Measurements from ENCODE around the gene EHMT1. TPM values are rescaled to one million over a fixed set of nuclear protein-coding genes. Genes with fewer than 3 reads are reported as not detected.

The EHMT1 gene
- total and polyA plus RNA-seq, 2 of the 8 experiments (the other 6 are each of a cell fraction or from before 2014, with no cell fraction given): 95.7 to 163 TPM

DNA sequence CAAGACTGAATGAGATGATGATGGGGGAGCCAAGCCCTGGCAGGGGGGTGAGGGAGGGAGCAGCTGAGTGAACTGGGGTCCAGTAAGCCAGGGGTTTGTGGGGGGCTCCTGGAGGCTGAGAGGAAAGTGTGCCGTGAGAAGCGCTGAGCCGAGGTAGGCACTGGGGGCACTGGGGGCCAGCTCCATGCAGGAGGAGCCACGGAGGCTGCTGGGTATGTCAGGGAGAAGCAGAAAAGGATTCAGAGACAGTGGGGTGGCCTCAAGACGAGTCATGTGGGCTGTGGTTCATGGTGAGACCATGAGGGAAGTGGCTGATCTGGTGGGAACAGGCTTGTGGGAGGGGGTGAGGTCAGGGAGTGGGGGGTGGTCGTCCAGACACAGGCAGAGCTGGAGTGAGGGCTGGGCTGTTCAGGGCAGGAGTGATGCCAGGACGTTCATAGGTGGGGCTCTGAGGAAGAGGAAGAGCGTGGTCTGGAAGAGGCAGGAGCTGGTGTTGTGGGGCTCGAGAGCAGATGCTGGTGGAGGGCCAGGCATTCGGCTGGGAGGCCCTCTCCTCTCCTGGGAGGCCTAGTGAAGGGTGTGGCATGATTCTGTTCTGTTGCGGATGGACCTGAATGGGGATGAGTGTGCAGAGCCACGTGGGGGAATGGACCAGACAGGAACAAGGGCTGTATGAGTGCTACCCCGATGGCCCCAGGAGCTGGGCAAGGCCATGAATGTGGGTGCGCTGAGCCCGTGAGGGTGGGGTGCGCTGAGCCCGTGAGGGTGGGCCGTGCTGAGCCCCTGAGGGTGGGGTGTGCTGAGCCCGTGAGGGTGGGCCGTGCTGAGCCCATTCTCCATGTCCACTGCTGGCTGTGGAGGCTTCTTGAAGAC lies 166.1 kb downstream of the EHMT1 start:
- peak overlapping the region; percentile 23; the same call in 1 of the 2 replicates for H2BK12ac ChIP-seq (ENCODE audit: low read depth, low read length)
- H3K36me3 ChIP-seq (ENCODE audit: control insufficient read depth in 2 of 4, insufficient read depth in 4 of 4, low read length in 3 of 4): peaks cover 6 to 24% (median 13%) of the 10 kb centered on the region in 4 experiments; a peak in 7 of 8 replicates
- WGBS, 2 experiments (ENCODE audit: extremely low coverage in 1 of 2, insufficient coverage in 1 of 2, insufficient read length in 1 of 2, insufficient replicate concordance in 2 of 2, low coverage in 1 of 2, low lambda C conversion rate in 2 of 2, missing lambda C conversion rate in 1 of 2): 87% methylated on average over 17 of the region's 20 CpGs; no CpG with 5 or more reads in 1 of the 2 experiments
- FAIRE-seq (no peak), DNase-seq (ENCODE audit: low read depth in 1 of 2, low spot score in 2 of 2) (no peak)
- H3K23ac ChIP-seq (ENCODE audit: insufficient read length): no peak overlapping the region
- no peak overlapping the region for H4K91ac ChIP-seq (replicated peaks; ENCODE audit: insufficient read length, low read length)
- H3K9ac ChIP-seq (replicated peaks in 1 of 4; ENCODE audit: extremely low read depth in 1 of 4, low read depth in 3 of 4, low read length in 3 of 4): no peak overlapping the region
- POLR2A ChIA-PET (ENCODE audit: partially characterized antibody): interaction anchor here (1.2 kb wide), 1 partner anchor 9 kb away, joined by 3 read pairs; no protein-coding TSS in a partner anchor
- H3K79me2 ChIP-seq (ENCODE audit: control insufficient read depth in 1 of 2, insufficient read depth in 2 of 2, low read length in 2 of 2): peaks cover 0 to 21% of the 10 kb centered on the region in 2 experiments; a peak in 1 of 4 replicates
- H3K23me2 ChIP-seq (ENCODE audit: low read depth, low read length): peaks cover 3% of the 10 kb centered on the region; the same call in 1 of the 2 replicates
- peak overlapping the region; percentile 31; the same call in 1 of the 2 replicates for H3K27ac ChIP-seq (ENCODE audit: low read depth, low read length)
- no peak overlapping the region for H3K14ac ChIP-seq (ENCODE audit: insufficient read length)
- no peaks in the 10 kb centered on the region for H3K9me3 ChIP-seq (ENCODE audit: insufficient read depth in 2 of 2, low read depth in 1 of 2, low read length in 1 of 2)
- no peak overlapping the region for H4K5ac ChIP-seq (ENCODE audit: insufficient read length, low read depth, low read length)
- no peak overlapping the region for H3K4me3 ChIP-seq (ENCODE audit: extremely low read depth in 1 of 4, insufficient read depth in 2 of 4, low read depth in 3 of 4, low read length in 4 of 4)
- no peak overlapping the region for H3K56ac ChIP-seq (replicated peaks; ENCODE audit: insufficient read length, low read depth, low read length)
- no peak overlapping the region for H2BK15ac ChIP-seq (ENCODE audit: low read length)
- H3K18ac ChIP-seq (ENCODE audit: extremely low read depth, low read length): no peak overlapping the region
- peaks cover 4 to 13% (median 8%) of the 10 kb centered on the region in 4 experiments; a peak in 5 of 7 replicates for H3K4me1 ChIP-seq (replicated peaks in 1 of 4; ENCODE audit: control insufficient read depth in 3 of 4, insufficient read depth in 4 of 4, low read length in 3 of 4)
- CTCF ChIA-PET (ENCODE audit: partially characterized antibody): interaction anchor here (0.7 to 1.8 kb wide), 6 partner anchors 13 to 238 kb away, joined by 3 to 6 read pairs (median 4); no protein-coding TSS in a partner anchor
- no peak overlapping the region for H2AK5ac ChIP-seq (ENCODE audit: low read depth, low read length)
- H3K4me2 ChIP-seq (ENCODE audit: insufficient read depth in 1 of 2, low read depth in 2 of 2, low read length in 2 of 2): peak overlapping the region in 1 of 2 experiments; percentile 30; a peak in 1 of 4 replicates
- no peaks in the 10 kb centered on the region for H3K27me3 ChIP-seq (replicated peaks in 1 of 4; ENCODE audit: control insufficient read depth in 3 of 4, extremely low read depth in 1 of 4, insufficient read depth in 3 of 4, low read length in 3 of 4)
- H4K8ac ChIP-seq (ENCODE audit: extremely low read depth, insufficient read depth, low read length): no peak overlapping the region; the same call in 1 of the 2 replicates
- no peak overlapping the region for H2BK120ac ChIP-seq (replicated peaks; ENCODE audit: low read depth, low read length)
- H3K4ac ChIP-seq (replicated peaks; ENCODE audit: insufficient read length, low read depth, low read length): no peak overlapping the region
- peaks cover 6% of the 10 kb centered on the region; the same call in 1 of the 2 replicates for H3K79me1 ChIP-seq (ENCODE audit: low read depth, low read length)
- peak overlapping the region; percentile 75; the same call in 1 of the 2 replicates for H2BK5ac ChIP-seq (ENCODE audit: low read depth, low read length)
- no peak overlapping the region for H2BK20ac ChIP-seq (ENCODE audit: low read length)
- H4K20me1 ChIP-seq (replicated peaks in 1 of 2; ENCODE audit: control insufficient read depth in 1 of 2, insufficient read depth in 2 of 2, low read length in 2 of 2): peaks cover 4 to 12% of the 10 kb centered on the region in 2 experiments
- no peak overlapping the region for H2AFZ ChIP-seq (ENCODE audit: low read length)
- TF ChIP-seq SIN3A (conservative IDR thresholded peaks at IDR 0.05 in 1 of 2, IDR thresholded peaks at IDR 0.05 in 1 of 2; ENCODE audit: low read depth in 1 of 2, low read length in 2 of 2) (no peak), CTBP2 (IDR thresholded peaks at IDR 0.05; ENCODE audit: borderline replicate concordance, insufficient read depth, insufficient read length, low read length) (no peak), TAF7 (optimal IDR thresholded peaks at IDR 0.05; ENCODE audit: borderline replicate concordance, low read depth, low read length) (no peak), SP4 (IDR thresholded peaks at IDR 0.05; ENCODE audit: low read length) (no peak), MAFK (IDR thresholded peaks at IDR 0.05; ENCODE audit: low read depth, low read length) (no peak), ZNF274 (IDR thresholded peaks at IDR 0.05; ENCODE audit: borderline replicate concordance, extremely low read depth, low read length) (no peak), RNF2 (IDR thresholded peaks at IDR 0.05; ENCODE audit: borderline replicate concordance, low read depth, low read length, missing control alignments, poor library complexity, severe bottlenecking) (no peak), FOSL1 (IDR thresholded peaks at IDR 0.05; ENCODE audit: insufficient read depth, low read depth, low read length) (no peak), EP300 (IDR thresholded peaks at IDR 0.05; ENCODE audit: borderline replicate concordance in 1 of 2, low read depth in 2 of 2, low read length in 2 of 2) (no peak)

Data from H1 (cell line).